Neuron (in vitro differentiated cells): Measurements from ENCODE around the gene DSCAML1.
"Not testable (repeated sequence)": the region's sequence is repeated elsewhere in the genome, so short reads cannot be mapped to it uniquely, and the experiment has no call there.

Experiments
- H2AFZ ChIP-seq: one replicate; pipeline ENCODE4 v1.6.1; 2013; ENCODE audit warnings: low read depth, mild to moderate bottlenecking, inconsistent platforms, low read length, moderate library complexity
- H3K27me3 ChIP-seq: one replicate; pipeline ENCODE4 v1.6.1; 2013; ENCODE audit warnings: low read length; ENCODE audit not compliant: insufficient read depth
- H3K36me3 ChIP-seq: one replicate; pipeline ENCODE4 v1.6.1; 2013; ENCODE audit warnings: low read length; ENCODE audit not compliant: insufficient read depth
- H3K4me1 ChIP-seq: one replicate; pipeline ENCODE4 v1.6.1; 2013; ENCODE audit warnings: low read length; ENCODE audit not compliant: insufficient read depth
- H3K4me3 ChIP-seq: 2 replicates; pipeline ENCODE4 v1.5.1; 2013; ENCODE audit warnings: mild to moderate bottlenecking, low read length, moderate library complexity
- H3K9me3 ChIP-seq: one replicate; pipeline ENCODE4 v1.6.1; 2013; ENCODE audit warnings: low read length

Gene DSCAML1

GRCh38 chr11:117819096-117820040 is 22.4 kb upstream of the DSCAML1 start:
- no peak overlapping the region for H3K4me3 ChIP-seq
- no peak overlapping the region for H2AFZ ChIP-seq
- peaks cover 15% of the 10 kb centered on the region for H3K27me3 ChIP-seq
- peaks cover 30% of the 10 kb centered on the region for H3K4me1 ChIP-seq
- no peaks in the 10 kb centered on the region for H3K9me3 ChIP-seq
- no peaks in the 10 kb centered on the region for H3K36me3 ChIP-seq

GRCh38 chr11:117818041-117818873 is 21.2 kb upstream of the DSCAML1 start:
- H3K9me3 ChIP-seq, result no peaks in the 10 kb centered on the region
- H3K36me3 ChIP-seq, result no peaks in the 10 kb centered on the region
- H2AFZ ChIP-seq, result no peak overlapping the region
- peaks cover 32% of the 10 kb centered on the region for H3K4me1 ChIP-seq
- H3K4me3 ChIP-seq, result no peak overlapping the region
- H3K27me3 ChIP-seq, result peaks cover 5% of the 10 kb centered on the region

GRCh38 chr11:117817368-117818040 is 20.5 kb upstream of the DSCAML1 start:
- H3K4me1 ChIP-seq, result peaks cover 32% of the 10 kb centered on the region
- H3K36me3 ChIP-seq, result no peaks in the 10 kb centered on the region
- H3K9me3 ChIP-seq, result no peaks in the 10 kb centered on the region
- no peaks in the 10 kb centered on the region for H3K27me3 ChIP-seq
- H2AFZ ChIP-seq, result no peak overlapping the region
- H3K4me3 ChIP-seq, result no peak overlapping the region

- Histone ChIP-seq H3K4me3 (no peak overlapping the region), H3K9me3 (no peaks in the 10 kb centered on the region), H3K27me3 (no peaks in the 10 kb centered on the region), H3K36me3 (no peaks in the 10 kb centered on the region), H2AFZ (no peak overlapping the region), H3K4me1 (peaks cover 32% of the 10 kb centered on the region)
Measured at GRCh38 chr11:117816846-117817367, 19.9 kb upstream of the DSCAML1 start.

- Histone ChIP-seq H3K4me1 (peaks cover 32% of the 10 kb centered on the region), H3K27me3 (no peaks in the 10 kb centered on the region), H3K4me3 (no peak overlapping the region), H2AFZ (no peak overlapping the region), H3K9me3 (no peaks in the 10 kb centered on the region), H3K36me3 (no peaks in the 10 kb centered on the region)
Measured at GRCh38 chr11:117816151-117816741, 19.2 kb upstream of the DSCAML1 start.

GRCh38 chr11:117815262-117815803 is 18.3 kb upstream of the DSCAML1 start:
- Histone ChIP-seq H3K4me3 (no peak overlapping the region), H3K9me3 (no peaks in the 10 kb centered on the region), H2AFZ (no peak overlapping the region), H3K36me3 (no peaks in the 10 kb centered on the region), H3K27me3 (no peaks in the 10 kb centered on the region), H3K4me1 (peaks cover 32% of the 10 kb centered on the region)

- Histone ChIP-seq H3K4me3 (no peak overlapping the region), H3K27me3 (no peaks in the 10 kb centered on the region), H3K9me3 (no peaks in the 10 kb centered on the region), H3K4me1 (peaks cover 32% of the 10 kb centered on the region), H2AFZ (no peak overlapping the region), H3K36me3 (no peaks in the 10 kb centered on the region)
Measured at GRCh38 chr11:117814766-117815261, 17.8 kb upstream of the DSCAML1 start.

- Histone ChIP-seq H3K36me3 (no peaks in the 10 kb centered on the region), H3K4me3 (no peak overlapping the region), H3K4me1 (peaks cover 32% of the 10 kb centered on the region)
Measured at GRCh38 chr11:117814204-117814765, 17.3 kb upstream of the DSCAML1 start.

GRCh38 chr11:117810056-117810451 is 13.0 kb upstream of the DSCAML1 start:
- H3K4me1 ChIP-seq, result not testable (repeated sequence)

More at GRCh38 chr11:117814204-117814765, 17.3 kb upstream of the DSCAML1 start:
- Histone ChIP-seq H2AFZ (no peak overlapping the region), H3K27me3 (no peaks in the 10 kb centered on the region), H3K9me3 (no peaks in the 10 kb centered on the region)

GRCh38 chr11:117809236-117810055 is 12.4 kb upstream of the DSCAML1 start:
- Histone ChIP-seq H3K4me1 (peaks cover 3% of the 10 kb centered on the region), H2AFZ (no peak overlapping the region), H3K27me3 (peaks cover 2% of the 10 kb centered on the region), H3K4me3 (no peak overlapping the region), H3K36me3 (no peaks in the 10 kb centered on the region), H3K9me3 (no peaks in the 10 kb centered on the region)

More at GRCh38 chr11:117810056-117810451, 13.0 kb upstream of the DSCAML1 start:
- H3K36me3 ChIP-seq, H3K27me3 ChIP-seq, H3K4me3 ChIP-seq, H2AFZ ChIP-seq, H3K9me3 ChIP-seq: not testable (repeated sequence)

GRCh38 chr11:117808784-117809183 is 11.8 kb upstream of the DSCAML1 start:
- no peak overlapping the region for H3K4me3 ChIP-seq
- peaks cover 2% of the 10 kb centered on the region for H3K27me3 ChIP-seq
- no peaks in the 10 kb centered on the region for H3K9me3 ChIP-seq
- no peaks in the 10 kb centered on the region for H3K4me1 ChIP-seq
- H3K36me3 ChIP-seq, result no peaks in the 10 kb centered on the region
- no peak overlapping the region for H2AFZ ChIP-seq
